ELF-1 (cell line): ENCODE measurements around the gene APOBEC3B.
"Not testable (repeated sequence)": the region's sequence is repeated elsewhere in the genome, so short reads cannot be mapped to it uniquely, and the experiment has no call there.

Experiments
- DNase-seq: peaks from one replicate; pipeline ENCODE4 v3.0.0-alpha.2; 2016; ENCODE audit warnings: low read depth, low spot score

Gene APOBEC3B

DNA sequence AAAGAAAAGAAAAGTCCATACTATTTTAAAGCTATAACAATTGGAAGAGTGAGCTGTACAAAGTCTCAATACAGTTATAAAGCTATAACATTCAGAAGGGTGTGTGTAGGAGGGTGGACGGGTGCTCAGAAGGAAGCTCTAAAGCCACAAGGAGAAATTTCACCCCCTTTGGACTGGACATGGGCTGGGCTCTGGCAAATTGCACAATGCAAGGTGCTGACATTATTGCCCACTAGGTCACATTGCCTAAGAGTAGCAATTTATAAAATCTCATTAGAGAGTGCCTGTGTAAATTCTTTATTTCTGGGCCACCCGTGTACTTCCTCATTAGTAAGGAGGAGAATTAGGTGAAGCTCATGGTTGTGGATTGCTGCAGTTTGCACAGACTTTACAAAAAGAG is 30.4 kb upstream of the APOBEC3B start:
- no peak for DNase-seq

DNA sequence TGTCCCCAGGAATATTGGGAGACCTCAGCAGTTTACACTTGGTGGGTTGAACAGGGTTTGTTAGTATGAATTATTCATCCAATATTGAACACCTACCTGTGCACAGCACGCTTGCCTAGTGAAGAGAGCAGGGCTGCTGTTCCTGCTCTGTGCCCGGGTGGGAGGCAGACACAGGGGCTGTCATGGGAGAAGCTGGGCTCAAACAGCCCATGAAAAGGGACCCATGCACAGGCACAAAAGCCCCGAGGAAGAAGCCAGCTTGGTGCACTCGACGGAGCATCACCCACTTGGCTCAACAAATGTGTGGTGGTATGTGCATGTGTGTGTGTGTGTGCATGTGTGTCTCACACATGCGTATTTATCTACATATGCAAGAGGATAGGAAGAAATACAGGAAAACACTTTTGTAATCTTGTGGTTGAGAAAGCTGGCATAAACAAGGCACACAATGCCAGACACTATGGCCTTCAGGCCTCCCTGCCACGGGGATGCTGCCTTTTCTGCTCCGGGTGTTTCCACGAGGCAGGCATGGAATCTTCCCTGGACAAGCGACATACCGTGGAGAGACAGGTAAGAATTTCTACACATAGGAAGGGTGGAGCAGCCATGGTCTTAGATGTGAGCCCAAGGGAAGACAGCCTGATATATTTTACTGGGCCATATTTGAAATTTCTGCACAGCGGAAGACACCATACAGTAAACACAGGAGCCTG is 29.7 kb upstream of the APOBEC3B start:
- DNase-seq, result no peak

DNA sequence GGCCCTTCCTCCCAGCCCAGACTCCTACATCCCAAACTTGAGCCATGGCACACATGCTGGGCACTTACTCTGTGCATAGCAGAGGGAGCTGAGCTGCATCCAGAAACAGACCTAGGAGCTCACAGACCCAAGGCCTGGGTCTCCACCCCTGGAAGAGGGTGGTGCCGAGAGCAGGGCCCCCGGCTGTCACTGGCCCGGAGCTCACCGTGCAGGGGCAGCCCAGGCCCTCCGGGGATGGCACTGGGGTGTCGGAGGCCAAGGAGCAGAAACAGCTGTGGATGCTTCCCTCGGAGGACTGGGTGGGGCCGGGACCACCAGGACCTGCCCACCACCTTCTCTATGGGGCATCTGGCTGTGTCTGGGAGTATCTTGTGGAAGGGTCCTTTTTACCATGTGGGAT is 29.1 kb upstream of the APOBEC3B start:
- DNase-seq, result no peak

DNA sequence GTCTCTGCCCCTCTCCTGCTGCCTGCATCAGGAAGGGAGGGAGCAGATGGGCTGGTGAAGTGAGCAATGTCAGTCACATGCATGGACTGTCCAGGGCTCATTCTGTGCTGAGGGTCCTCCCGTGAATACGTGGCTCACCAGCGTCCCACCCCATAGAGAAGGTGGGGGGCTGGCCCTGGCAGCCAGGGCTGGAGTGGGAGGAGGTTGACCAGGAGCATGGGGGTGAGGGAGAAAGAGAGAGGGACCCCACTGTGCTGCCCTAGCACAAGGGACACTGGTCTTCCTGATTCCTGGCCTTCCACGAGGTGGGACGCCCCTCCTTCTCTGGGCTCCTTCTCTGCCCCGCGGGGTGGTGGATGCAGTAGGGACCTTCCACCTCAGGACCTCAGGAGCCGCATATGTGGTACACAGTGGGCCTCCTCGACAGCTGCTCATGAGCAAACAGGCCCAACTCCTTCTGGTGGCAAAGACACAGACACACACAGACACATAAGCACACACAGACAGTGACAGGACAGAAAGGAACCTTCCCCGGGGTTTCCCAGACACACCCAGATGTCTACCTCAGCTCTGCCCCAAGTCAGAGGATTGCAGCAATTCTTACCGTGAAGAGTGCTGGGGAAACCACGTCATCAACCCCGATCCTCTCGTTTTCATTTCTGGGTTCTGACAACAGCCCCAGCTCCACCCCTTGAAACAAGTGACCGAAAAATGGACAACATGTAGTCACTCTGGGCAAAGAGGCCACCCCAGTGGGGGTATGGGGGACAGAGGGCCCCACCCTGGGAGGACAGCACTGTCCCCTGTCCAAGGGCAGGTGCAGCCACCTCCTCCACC is 28.4 kb upstream of the APOBEC3B start:
- DNase-seq, result no peak

DNA sequence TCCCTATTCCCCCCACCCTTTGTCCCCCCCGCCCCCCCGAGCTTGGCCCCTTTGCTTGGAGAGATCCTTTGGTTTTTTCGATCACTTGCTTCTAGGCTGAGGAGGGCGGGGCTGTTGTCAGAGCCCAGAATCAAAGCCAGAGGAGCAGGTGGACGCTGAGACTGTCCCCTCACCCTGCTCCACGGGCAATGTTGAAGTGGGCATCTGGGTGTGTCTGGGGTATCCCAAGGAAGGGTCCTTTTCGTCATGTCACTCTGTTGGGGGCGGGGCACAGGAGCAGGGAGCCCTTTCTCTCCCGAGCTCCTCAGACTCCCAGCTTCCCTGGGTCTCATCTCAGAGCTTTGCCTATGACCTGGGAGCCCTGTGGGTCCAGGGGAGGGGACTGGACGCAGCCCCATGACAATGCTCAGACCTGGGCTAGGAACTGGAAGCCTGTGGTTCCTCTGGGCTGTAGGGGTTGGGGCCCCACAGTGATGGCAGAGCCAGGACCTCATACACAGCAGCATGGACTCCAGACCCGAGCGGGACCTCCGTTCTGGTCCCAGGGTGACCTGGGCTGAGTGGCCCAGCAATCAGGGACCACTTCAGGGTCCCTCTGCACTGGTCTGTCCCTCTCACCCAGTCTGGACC is 27.6 kb upstream of the APOBEC3B start:
- DNase-seq, result no peak

DNA sequence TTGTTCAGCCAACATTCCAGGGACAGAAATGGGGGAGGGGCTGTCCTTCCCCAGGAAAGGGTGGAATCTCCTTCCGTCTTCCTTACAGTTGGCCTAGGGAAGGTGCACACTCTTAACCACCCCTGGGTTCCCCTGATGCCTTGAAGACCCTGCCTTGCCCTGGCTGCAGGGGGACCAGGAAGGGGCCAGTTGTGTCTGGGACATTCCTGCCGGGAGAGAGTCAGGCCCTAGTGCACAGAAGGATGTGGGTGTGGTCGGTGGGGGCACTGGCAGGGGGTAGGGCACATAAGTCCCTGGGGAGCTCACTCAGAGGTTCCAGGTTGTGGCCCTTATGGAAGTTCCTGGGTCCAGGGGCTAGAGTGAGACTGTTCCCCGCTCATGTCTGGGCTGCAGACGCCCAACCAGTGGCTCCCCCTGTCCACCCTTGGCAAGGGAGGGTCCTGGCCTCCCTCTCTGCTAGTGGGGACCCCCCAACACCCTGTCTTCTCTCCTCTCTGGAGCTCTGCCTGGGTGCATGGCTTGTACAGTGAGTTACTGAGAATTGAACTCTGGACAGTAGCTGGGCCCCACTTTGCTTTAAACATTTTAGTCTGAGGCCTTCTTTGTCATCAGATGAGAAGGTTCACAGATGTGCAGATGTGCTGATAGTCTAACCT is 26.8 kb upstream of the APOBEC3B start:
- no peak for DNase-seq

DNA sequence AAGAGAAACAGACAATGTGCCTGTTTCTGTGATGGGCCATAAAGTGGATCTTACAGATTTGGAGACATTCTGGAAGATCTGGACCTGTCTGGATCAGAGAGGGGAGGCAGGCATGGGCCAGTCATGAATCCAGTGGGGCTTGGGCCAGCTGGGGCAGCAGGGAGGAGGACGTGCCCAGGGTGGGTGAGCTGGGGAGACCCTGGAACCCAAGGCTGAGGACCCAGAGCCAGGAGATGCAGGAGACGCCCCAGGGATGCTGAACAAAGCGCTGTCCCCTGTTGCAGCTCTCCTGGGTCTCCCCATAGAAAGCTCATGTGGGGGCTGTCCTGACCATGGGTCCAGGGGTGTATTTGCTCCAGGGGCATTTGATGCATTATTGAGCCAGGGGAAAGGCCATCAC is 26.2 kb upstream of the APOBEC3B start:
- DNase-seq, result no peak

DNA sequence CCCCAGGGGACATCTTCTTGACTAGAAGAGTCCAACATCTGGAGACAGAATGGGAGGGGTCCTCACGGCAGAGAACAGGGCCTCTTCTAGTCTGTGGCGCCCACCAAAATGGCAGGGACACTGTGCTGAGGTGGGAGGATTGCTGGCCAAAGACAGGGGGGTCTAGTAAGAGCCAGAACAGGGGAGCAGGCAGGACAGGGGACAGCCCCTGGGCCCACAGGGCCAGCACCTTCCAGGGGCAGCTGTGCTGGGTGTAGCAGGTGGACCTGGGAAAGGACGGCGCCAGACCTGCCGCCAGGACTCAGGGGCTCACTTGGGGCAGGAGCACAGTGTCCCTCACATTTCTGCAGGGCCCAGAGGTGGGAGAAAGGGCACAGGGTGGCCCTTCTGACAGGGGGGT is 25.6 kb upstream of the APOBEC3B start:
- DNase-seq, result no peak

DNA sequence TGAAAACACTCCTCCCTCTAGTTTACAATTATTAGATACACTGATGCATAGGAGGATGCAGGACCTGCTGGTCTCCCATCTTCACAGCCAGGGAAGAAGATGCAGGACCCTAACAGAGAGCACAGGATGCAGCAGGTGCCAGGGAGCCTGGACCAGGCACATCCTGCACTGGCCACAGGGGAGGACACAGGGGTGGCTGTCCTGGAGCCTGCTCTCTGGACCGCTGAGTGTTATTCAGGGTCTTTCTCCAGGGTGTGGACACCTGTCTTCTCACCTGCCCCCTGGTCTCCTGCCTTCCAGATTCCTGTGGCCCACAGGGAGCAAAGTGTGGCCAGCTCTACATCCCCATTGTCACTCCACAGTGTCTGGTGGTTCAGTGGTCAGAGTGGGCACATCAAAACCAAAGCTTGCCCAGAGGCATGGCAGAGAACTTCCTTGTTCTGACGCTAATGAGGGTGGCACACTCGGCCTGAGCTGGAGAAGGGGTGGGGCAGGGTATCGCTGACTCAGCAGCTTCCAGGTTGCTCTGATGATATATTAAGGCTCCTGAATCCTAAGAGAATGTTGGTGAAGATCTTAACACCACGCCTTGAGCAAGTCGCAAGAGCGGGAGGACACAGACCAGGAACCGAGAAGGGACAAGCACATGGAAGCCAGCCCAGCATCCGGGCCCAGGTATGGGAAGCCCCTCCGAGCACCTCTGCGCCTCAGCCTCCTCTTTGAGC is 24.9 kb upstream of the APOBEC3B start, which contains the start of gene APOBEC3A:
TSS of gene APOBEC3A (plus strand) at position 564 of the 725 bp plus-strand sequence. CDS start at position 647, 83 bp downstream.
- no peak for DNase-seq

DNA sequence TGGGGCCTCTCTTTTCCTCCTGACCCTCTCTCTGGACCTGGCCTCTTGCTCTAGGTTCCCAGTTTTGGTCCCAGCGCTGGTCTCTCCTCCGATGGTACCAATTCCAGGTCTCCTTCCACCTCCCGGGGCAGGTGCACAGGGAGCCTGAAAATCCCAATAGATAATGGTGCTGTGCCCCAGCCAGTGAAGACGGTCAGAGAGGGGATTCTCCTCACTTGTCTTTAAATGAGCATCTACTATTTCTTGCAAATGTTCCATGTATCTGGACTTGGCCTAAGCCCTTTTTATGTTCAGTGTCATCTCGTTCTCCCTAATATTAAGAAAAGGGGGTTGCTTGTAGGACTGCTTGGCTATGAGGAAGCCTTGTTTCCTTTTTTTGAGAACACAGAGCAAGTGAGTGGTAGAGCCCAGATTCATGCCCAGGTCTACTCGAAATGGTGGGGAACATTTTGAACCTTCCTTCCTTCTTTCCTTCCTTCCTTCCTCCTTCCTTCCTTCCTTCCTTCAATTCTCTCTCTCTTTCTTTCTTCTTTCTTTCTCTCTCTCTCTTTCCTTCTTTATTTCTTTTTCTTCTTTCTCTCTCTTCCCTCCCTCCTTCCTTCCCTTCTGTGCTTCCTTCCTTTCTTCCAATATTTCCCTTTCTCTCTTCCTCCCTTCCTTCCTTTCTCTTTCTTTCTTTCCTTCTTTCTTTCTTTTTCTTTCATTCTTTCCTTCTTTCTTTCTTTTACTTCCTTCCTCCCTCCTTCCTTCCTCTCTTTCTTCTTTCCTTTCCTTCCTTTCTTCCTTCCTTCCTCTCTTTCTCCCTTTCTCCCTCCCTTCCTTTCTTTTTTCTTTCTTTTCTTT is 24.1 kb upstream of the APOBEC3B start:
- no peak for DNase-seq

DNA sequence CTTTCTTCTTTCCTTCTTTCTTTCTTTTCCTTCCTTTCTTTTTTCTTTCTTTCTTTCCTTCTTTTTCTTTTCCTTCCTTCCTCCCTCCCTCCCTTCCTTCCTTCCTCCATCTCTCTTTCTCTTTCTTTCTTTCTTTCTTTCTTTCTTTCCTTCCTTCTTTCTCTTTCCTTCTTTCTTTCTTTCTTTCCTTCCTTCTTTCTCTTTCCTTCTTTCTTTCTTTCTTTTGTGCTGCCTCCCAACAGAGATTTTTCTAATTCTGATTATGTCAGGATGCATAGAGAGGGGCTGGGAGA is 23.6 kb upstream of the APOBEC3B start:
- not testable (repeated sequence) for DNase-seq

DNA sequence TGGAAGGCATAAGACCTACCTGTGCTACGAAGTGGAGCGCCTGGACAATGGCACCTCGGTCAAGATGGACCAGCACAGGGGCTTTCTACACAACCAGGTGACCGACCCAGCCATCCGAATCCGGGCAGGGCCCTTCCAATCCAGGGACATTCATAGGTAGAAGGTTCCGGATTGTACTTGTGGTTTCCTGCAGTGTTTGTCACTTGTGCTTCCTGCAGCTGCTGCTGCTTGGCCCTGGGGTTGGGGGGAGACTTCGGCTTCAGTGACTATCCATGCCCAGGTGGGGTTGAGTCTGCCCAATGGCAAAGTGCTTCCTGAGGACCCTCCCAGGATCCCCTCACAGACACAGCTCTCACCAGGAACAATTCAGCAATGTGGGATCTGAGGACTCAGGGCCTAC is 22.6 kb upstream of the APOBEC3B start:
- no peak for DNase-seq

DNA sequence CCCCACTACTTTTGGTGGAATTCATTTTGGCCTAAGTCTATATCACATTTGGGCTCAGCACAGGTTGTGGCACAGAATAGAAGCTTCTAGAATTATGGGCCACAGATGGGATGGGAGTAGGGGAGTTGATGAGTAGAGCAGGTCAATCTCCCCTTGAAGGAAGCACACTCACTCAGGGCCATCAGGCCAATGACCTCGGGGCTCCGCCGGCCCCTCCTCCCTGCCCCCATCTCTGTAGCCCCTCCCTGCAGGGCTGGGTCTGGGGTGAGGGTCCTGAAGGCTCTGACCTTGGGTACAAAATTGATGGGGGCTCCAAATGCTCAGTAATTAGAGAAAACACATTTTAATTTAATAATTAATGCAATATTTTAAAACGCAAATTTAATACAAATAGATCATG is 21.5 kb upstream of the APOBEC3B start:
- not testable (repeated sequence) for DNase-seq

DNA sequence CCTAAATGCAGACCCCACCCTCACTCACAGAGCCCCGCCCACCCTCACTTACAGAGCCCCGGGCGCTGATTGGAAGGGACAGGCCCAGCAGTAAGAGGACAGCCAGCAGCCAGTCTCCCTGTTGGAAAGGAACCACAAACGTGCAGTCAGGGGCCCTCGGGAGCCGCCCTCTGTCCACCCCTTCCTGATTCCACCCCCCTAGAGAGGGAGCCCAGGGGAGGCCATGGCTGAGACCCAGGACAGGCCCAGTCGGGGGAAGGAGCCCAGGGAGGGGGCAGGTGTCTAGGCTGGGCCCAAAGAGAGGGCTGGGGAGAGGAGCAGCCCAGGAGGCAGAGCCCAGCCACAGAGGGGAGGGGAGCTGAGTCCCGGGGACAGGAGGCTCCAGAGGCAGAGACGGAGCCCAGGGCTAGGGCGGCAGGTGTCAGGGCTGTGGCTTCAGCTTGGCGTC is 18.8 kb upstream of the APOBEC3B start:
- DNase-seq, result peak; percentile 48

DNA sequence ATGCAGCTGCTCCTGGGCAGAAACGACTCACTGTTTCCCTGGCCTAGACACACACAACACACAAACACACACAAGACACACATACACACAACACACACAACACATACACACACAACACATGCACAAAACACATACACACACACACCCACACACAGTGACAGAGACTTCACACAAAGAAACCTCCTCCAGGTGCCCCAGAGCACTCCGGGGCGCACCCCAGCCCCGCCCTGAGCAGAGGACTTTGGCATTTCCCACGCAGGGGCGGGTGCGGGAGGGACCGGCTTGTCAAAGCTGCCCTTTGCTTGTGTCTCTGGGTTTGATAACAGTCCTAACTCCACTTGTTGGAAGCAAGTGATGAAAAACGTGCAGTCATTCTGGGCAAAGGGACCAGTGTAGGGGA is 18.3 kb upstream of the APOBEC3B start:
- DNase-seq, result no peak

DNA sequence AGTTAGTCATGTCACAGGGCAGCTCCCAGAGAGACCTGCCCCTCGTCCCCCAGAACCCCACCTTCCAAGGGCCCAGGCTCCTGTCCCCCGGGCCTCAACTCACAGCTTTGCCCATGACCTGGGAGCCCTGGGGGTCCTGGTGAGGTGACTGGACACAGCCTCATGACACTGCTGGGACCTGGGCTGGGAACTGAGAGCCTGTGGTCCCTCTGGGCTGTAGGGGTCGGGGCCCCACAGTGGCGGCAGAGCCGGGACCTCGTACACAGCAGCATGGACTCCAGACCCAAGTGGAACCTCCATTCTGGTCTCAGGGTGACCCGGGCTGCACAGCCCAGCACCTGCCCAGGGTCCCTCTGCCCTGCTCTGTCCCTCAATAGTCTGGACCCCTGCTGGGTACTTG is 17.8 kb upstream of the APOBEC3B start:
- DNase-seq, result no peak

DNA sequence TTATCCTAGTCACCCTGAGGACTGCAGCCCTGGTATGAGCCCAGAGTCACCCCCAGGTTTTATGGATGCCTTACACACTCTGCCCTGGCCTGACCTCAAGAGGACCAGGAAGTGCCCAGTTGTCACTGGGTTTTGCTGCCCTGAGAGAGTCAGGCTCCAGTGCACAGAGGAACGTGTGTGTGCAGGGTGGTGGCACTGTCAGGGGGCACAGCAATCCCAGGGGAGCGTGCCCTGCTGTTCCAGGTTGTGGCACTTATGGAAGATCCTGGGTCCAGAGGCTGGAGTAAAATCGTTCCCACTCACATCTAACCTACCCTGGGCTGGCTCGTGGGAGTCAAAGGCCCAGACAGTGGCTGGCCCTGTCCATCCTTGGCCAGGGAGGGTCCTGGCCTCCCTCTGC is 17.2 kb upstream of the APOBEC3B start:
- no peak for DNase-seq

DNA sequence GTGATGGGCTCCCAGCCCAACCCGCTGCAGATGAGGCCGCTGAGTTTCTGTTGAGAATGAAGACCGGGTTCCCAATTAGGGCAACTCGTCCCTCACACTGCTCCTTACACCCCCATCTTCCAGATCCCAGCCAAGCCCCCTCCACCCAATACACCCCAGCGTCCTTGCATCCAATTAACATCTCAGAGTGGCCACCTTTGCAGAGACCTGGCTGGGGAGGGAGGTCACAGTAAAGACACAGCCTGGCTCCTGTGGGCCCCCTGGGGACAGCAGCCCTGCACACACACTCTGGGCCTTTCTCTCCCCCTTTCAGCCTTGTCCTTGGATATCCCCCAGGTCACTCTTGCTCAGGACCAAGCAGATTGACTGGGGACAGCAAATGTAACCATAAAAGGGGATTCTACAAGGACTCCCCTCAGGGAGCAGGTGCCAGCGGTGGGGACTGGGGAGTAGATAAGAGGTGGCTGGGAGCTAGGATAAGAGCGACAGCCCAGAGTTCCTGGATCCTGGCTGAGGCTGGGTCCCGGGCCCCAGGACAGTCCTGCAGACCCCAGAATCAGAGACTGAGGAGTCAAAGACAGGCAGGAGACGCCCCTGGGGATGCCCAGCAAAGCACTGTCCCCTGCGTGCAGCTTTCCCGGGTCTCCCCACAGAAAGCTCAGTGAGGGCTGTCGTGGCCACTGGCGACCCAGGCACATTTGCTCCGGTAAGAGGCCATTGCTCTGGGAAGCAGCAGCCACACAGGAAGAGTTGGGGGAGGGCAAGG is 16.4 kb upstream of the APOBEC3B start:
- no peak for DNase-seq

DNA sequence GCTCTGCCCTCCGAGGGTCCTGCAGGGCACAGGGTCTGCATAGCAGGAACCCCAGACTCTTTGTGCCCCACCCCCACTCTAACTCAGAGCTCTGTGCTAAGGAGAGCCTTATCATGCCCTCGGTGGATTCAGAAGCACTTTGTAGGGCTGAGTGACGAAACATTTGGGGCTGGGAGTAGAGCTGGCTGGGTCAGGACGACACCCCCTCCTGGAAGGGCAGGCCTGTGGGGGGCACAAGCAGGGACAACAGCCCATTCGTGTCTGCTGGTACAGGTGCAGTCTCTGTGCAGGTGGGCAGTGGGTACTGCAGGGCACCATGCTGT is 15.8 kb upstream of the APOBEC3B start:
- no peak for DNase-seq

DNA sequence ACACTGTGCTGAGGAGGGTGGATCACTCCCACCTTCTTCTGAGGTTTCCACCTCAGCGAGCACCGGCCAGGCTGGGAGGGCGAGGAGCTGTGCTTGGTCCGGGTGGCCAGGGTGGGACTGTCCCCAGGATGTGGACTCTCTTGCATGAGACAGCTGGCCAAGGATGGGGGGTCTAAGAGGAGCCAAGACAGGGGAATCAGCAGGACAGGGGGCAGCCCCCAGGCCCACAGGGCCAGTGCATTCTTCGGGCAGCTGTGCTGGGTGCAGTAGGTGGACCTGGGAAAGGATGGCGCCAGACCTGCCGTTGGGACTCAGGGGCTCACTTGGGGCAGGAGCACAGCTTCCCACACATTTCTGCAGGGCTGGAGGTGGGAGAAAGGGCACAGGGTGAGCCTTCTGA is 15.2 kb upstream of the APOBEC3B start:
- DNase-seq, result no peak
